Upper lobe of left lung (tissue), 4 donors: ENCODE measurements around the gene AMFR.

Experiments
- CTCF ChIP-seq, 6 experiments: fragments of 450-650 bp in 4 of 6; fragments of 200-600 bp in 2 of 6; sonication (generic) in 2 of 6; IDR thresholded peaks; one replicate each; pipeline ENCODE4 v1.5.1; 2016 to 2019; ENCODE audit warnings: antibody characterized with exemption in 6 of 6
- POLR2A ChIP-seq, 4 donors: fragments of 450-650 bp; IDR thresholded peaks; one replicate each; pipeline ENCODE4 v1.5.1; 2016 to 2017; ENCODE audit warnings: antibody characterized with exemption in 4 of 4, mild to moderate bottlenecking in 2 of 4
- POLR2AphosphoS5 ChIP-seq, 2 donors: sonication (generic); formaldehyde crosslinking; IDR thresholded peaks; one replicate each; pipeline ENCODE4 v1.5.1; 2017; ENCODE audit warnings: antibody characterized with exemption in 2 of 2

- no peak for TF ChIP-seq POLR2A (IDR thresholded peaks at IDR 0.05)
- TF ChIP-seq CTCF (IDR thresholded peaks at IDR 0.05) = no peak
- TF ChIP-seq POLR2AphosphoS5 (IDR thresholded peaks at IDR 0.05) = no peak
Observed at GRCh38 chr16:56327929-56328258, 97.5 kb downstream of the AMFR start.
